Measurements from ENCODE around the gene ZDHHC11B.
"Not testable (repeated sequence)": the region's sequence is repeated elsewhere in the genome, so short reads cannot be mapped to it uniquely, and the experiment has no call there.

ZDHHC11B gene

DNA sequence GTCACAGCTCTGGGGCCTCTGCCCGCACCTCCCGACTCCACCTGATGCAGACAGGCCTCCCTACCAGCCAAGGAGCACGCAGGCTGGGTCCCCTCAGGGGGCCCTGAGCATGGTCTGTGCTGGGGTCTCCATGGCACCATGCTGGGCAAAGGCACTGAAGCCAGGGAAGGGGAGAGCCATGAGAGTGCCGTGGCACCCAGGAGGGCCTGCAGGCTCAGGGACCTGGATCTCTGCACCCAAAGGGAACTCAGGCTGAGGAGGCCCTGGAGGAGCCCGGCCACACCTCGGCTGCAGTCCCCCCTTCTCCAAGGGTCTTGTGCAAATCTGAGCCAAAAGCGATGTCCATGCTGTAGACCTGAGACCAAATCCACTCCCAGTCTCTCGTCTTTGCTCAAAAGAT is 32.5 kb downstream of the ZDHHC11B start:
- not testable (repeated sequence) for DNase-seq (ENCODE audit: low spot score)

DNA sequence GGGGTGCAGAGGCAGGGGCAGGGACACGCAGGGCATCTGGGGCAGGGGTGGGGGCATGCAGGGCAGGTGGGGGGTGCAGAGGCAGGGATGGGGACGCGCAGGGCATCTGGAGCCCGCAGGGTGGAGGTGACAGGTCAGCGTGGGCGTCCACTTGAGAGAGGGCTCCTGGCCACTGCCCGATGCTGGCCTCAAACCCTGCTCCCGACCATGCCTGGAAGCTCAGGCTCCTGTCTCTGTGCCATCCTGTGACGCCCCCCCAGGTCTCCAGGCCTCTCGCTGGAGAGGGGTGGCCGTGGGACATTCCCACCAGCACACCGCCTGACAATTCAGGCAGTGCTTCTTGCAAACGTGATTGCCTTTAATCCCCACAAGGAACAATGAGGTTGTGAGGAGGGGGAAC is 33.0 kb downstream of the ZDHHC11B start:
- DNase-seq (ENCODE audit: low spot score) = no peak

DNA sequence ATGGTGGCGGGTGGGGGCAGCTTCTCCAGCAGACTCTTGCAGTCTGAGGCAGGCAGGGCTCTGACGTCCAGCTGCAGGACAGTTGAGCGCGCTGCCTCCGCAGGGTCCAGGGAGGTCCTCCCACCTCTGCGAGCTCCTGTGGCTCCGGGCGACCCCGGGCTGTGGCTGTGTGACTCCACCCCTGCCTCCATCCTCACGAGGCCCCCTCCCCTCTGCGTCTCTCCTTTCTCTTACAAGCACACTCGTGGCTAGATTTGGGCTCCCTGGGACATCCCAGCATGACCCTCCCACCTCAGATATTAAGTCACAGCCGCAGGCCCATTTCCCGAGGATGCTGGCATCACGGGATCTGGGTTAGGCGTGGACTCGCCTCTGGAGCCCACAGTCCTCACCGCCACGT is 34.3 kb downstream of the ZDHHC11B start:
- DNase-seq (ENCODE audit: low spot score) = not testable (repeated sequence)

- DNase-seq (ENCODE audit: low spot score) = no peak
Observed at GRCh38 chr5:749101-749670, 35.3 kb downstream of the ZDHHC11B start.

GRCh38 chr5:748011-748980 is 36.2 kb downstream of the ZDHHC11B start:
- DNase-seq (ENCODE audit: low spot score) = not testable (repeated sequence)

GRCh38 chr5:747303-747844 is 37.2 kb downstream of the ZDHHC11B start:
- not testable (repeated sequence) for DNase-seq (ENCODE audit: low spot score)

DNA sequence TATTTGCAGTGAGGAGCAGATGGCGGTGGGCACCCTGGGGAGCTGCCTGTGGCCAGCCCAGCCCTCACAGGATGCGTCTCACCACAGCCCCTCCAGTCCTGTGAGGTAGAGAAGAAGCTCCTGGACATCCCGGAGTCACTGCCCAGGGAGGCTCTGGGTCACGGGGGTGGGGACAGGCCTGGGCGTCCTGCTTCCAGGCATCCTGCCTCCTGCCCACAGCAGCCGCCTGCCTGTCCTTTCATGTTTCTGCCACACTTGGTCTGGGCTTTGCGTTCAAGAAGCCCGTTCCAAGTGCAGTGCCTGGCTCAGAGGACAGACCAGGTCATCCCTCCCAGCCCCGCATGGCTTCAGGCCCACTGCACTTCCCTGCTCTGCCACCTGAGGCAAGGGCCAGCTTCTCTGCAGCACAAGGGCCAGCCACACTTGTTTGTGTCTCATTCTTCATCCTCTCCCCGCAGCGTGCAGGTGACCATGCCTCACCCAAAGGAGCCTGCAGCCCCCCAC is 38.2 kb downstream of the ZDHHC11B start:
- DNase-seq (ENCODE audit: low spot score) = no peak

DNA sequence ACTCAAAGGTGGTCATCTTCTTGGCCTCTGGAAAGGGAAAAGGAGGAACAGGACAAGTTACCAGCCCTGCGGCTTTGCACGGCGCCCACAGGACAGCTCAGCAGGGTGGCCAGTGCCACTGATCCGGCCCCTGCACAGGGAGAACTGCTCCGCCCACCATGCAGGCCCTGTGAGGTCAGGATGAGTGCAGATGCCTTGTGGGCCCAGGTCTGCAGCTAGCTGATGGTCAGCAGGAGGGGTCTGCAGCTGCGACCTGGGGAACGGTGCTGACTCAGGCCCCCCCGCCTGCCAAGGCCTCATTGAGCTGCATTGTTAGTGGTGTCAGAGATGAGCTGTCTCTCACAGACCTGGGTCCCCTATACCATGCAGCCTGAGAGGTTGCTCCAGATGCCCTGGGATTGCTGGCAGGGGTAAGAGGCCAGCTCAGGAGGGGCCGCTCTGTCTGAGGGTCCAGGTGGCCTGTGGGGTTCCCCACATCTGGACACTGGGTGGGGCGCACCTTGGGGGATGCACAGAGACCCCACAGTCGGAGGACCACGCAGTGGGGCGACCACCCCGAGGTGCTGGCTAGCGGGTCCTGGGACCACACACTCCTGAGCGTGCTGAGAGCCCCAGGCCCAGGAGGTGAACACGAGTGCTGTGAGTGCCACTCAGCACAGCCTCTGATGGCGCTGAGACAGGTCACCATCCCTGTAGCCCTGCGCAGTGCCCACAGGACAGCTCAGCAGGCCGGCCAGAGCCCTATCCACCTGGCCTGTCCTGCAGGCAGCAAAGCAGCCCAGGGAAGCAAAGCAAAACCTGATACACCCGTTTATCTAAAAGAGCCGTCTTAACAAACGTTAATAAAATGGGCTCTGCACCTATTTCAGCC is 39.0 kb downstream of the ZDHHC11B start:
- not testable (repeated sequence) for DNase-seq (ENCODE audit: low spot score)

DNA sequence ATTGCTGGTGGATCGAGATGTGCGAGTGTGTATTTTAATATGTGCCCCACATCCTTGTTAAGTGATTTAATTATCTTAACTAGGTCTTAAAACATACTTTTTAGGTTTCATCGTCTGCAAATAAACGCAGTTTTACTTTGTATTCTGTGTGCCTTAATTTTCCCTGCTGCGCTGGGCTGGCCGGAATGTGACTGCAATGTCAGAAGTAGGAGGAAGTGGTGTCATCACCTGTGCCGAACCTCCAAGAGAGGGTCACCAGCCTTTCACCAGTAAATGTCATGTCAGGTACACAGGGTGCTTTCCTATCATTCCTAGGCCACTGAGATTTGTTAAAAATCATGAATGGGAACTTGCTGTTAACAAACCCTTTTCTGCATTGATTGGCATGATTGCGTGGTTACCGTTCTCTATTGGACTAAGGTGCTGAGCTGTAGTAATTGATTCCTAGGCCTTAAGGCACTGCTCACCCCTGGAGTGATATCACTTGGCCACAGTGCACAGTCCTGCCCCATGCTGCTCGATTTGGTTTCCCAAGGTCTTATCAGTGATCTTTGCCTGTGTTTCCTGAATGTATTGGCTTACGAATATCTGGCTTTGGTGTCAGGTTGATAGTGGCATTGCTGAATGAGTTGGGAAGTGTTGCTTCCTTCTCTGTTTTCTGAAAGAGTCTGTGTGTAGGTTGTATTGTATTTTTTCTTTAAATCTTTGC is 40.7 kb downstream of the ZDHHC11B start:
- DNase-seq (ENCODE audit: low spot score) = not testable (repeated sequence)

GRCh38 chr5:742276-742675 is 42.3 kb downstream of the ZDHHC11B start:
- DNase-seq (ENCODE audit: low spot score) = not testable (repeated sequence)

GRCh38 chr5:734145-734544 is 50.4 kb downstream of the ZDHHC11B start:
- not testable (repeated sequence) for DNase-seq (ENCODE audit: low spot score)

DNA sequence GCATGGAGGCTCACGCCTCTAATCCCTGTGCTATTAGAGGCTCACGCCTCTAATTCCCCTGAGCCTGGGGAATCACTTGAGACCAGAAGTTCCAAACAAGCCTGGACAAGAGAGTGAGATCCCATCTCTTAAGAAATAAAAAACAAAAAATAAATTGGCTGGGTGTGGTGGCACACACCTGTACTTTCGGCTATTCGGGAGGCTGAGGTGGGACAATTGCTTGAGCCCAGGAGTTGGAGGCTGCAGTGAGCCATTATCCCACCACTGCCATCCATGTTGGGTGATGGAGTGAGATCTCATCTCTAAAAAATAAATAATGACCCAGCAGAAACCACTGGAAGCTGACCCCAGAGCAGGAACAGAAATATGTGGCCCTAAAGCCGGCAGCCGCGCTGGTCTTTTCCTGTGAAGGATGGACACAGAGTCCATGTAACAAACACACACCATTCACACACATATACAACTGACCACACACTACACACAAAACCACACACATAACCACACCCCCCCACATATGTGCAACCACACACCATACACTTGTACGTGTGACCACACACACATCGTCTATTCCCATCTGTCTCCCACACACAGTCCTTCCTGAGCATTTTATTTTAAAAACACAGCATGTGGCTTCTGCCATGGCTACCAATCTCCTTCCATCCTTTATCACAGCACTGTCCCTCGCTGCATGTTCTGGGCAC is 51.6 kb downstream of the ZDHHC11B start:
- DNase-seq (ENCODE audit: low spot score) = not testable (repeated sequence)

- DNase-seq (ENCODE audit: low spot score) = not testable (repeated sequence)
Observed at GRCh38 chr5:729225-729624, 55.3 kb downstream of the ZDHHC11B start.

- not testable (repeated sequence) for DNase-seq (ENCODE audit: low spot score)
Observed at GRCh38 chr5:727087-727486, 57.4 kb downstream of the ZDHHC11B start.

- DNase-seq (ENCODE audit: low spot score) = not testable (repeated sequence)
Observed at GRCh38 chr5:723865-724264, 60.7 kb downstream of the ZDHHC11B start.

GRCh38 chr5:723309-723708 is 61.2 kb downstream of the ZDHHC11B start:
- not testable (repeated sequence) for DNase-seq (ENCODE audit: low spot score)

DNA sequence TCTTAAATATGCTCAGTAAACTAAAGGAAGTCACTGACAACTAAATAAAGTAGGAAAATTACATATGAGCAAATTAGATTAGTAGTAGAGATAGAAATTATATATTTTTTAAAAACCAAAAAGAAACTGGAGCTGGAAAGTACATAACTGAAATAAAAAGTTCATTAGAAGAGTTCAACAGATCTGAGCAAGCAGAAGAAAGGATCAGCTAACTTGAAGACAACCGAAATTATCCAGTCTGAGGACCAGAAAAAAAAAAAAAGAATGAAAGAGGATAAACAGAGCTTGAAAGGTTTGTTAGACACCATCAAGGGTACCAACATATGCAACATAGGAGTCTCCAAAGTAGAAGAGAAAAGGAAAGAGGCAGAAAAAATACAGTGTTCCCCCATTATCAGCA is 65.2 kb downstream of the ZDHHC11B start:
- DNase-seq (ENCODE audit: low spot score) = not testable (repeated sequence)

DNA sequence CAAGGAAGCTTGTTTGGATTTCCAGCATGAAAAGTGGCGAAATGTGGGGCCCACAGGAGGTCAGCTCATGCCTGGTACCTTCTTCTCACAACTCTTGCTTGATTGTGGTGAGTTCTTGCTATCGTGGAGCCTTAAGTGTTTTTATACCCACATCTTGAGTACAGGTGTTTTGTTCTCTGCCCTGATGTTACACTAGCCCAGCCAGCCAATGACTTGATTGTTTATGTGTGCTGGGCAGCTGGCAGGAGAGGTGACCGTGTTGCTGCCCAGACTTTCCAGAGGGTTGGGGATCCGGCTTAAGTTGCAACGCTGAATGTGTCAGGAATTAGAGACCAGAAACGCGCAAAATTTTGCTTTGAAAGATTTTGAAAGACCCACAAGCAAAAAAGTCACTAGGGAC is 67.4 kb downstream of the ZDHHC11B start:
- no peak for DNase-seq (ENCODE audit: low spot score)

- not testable (repeated sequence) for DNase-seq (ENCODE audit: low spot score)
Observed at GRCh38 chr5:716740-717139, 67.8 kb downstream of the ZDHHC11B start.

- DNase-seq (ENCODE audit: low spot score) = not testable (repeated sequence)
Observed at GRCh38 chr5:715636-716035, 68.9 kb downstream of the ZDHHC11B start.
